NCI-H187 treated with DMSO at 0.1 percent for 48 hours (cell line): ENCODE measurements around the gene UBE2G2.

ENCODE experiments used
- DNase-seq: peaks from one replicate; lab custom pipeline; 2025; lab: John Stamatoyannopoulos, UW

UBE2G2 gene

GRCh38 chr21:44815225-44815624 is 13.6 kb upstream of the UBE2G2 start:
- DNase-seq = no peak

- DNase-seq = no peak
Observed at GRCh38 chr21:44814498-44815023, 12.9 kb upstream of the UBE2G2 start.

- no peak for DNase-seq
Observed at GRCh38 chr21:44813727-44814126, 12.1 kb upstream of the UBE2G2 start.

- DNase-seq = no peak
Observed at GRCh38 chr21:44813149-44813548, 11.5 kb upstream of the UBE2G2 start.

- no peak for DNase-seq
Observed at GRCh38 chr21:44812640-44813039, 11.0 kb upstream of the UBE2G2 start.

GRCh38 chr21:44810779-44811178 is 9.2 kb upstream of the UBE2G2 start:
- no peak for DNase-seq

- no peak for DNase-seq
Observed at GRCh38 chr21:44805859-44806258, 4.2 kb upstream of the UBE2G2 start.

GRCh38 chr21:44805226-44805625 is 3.6 kb upstream of the UBE2G2 start:
- DNase-seq = no peak

- DNase-seq = no peak
Observed at GRCh38 chr21:44804762-44805161, 3.1 kb upstream of the UBE2G2 start.

- no peak for DNase-seq
Observed at GRCh38 chr21:44803651-44804050, 2.0 kb upstream of the UBE2G2 start.

- DNase-seq = no peak
Observed at GRCh38 chr21:44802396-44803153, 955 bp upstream of the UBE2G2 start.

- no peak for DNase-seq
Observed at GRCh38 chr21:44800971-44801467, 601 bp downstream of the UBE2G2 start.

GRCh38 chr21:44800103-44800502 is 1.5 kb downstream of the UBE2G2 start:
- DNase-seq = no peak

- DNase-seq = no peak
Observed at GRCh38 chr21:44799646-44800045, 2.0 kb downstream of the UBE2G2 start.

- DNase-seq = no peak
Observed at GRCh38 chr21:44797775-44798174, 3.8 kb downstream of the UBE2G2 start.

- no peak for DNase-seq
Observed at GRCh38 chr21:44795342-44795741, 6.3 kb downstream of the UBE2G2 start.

GRCh38 chr21:44793592-44794374 is 7.8 kb downstream of the UBE2G2 start:
- no peak for DNase-seq

GRCh38 chr21:44792702-44793591 is 8.7 kb downstream of the UBE2G2 start:
- peak; percentile 14 for DNase-seq

- DNase-seq = no peak
Observed at GRCh38 chr21:44791993-44792392, 9.6 kb downstream of the UBE2G2 start.

- DNase-seq = no peak
Observed at GRCh38 chr21:44791246-44791645, 10.4 kb downstream of the UBE2G2 start.

GRCh38 chr21:44790368-44790767 is 11.3 kb downstream of the UBE2G2 start:
- DNase-seq = no peak

GRCh38 chr21:44789880-44790279 is 11.7 kb downstream of the UBE2G2 start:
- no peak for DNase-seq
